Measurements from ENCODE around the gene CD247. TPM values are rescaled to one million over a fixed set of nuclear protein-coding genes. Genes with fewer than 3 reads are reported as not detected.

The CD247 gene
- total and polyA plus RNA-seq, 2 experiments from 2014 or later = not detected

- no peak overlapping the region for H2AFZ ChIP-seq
- no peaks in the 10 kb centered on the region for H3K9me2 ChIP-seq (replicated peaks; ENCODE audit: insufficient read depth)
- H3K79me2 ChIP-seq = no peaks in the 10 kb centered on the region
- no peaks in the 10 kb centered on the region for H4K20me1 ChIP-seq (ENCODE audit: insufficient read depth, poor library complexity, severe bottlenecking)
- no peak for DNase-seq (ENCODE audit: low spot score)
- no peak overlapping the region for H3K27ac ChIP-seq
- no peaks in the 10 kb centered on the region for H3K27me3 ChIP-seq
- no peaks in the 10 kb centered on the region for H3K36me3 ChIP-seq (replicated peaks; ENCODE audit: insufficient read depth, low read depth)
- H3K9me3 ChIP-seq (ENCODE audit: low read depth) = no peaks in the 10 kb centered on the region
- no peak for TF ChIP-seq EZH2phosphoT487 (IDR thresholded peaks at IDR 0.05; ENCODE audit: low read depth, severe bottlenecking, unreplicated experiment)
- TF ChIP-seq, protein P1, sequence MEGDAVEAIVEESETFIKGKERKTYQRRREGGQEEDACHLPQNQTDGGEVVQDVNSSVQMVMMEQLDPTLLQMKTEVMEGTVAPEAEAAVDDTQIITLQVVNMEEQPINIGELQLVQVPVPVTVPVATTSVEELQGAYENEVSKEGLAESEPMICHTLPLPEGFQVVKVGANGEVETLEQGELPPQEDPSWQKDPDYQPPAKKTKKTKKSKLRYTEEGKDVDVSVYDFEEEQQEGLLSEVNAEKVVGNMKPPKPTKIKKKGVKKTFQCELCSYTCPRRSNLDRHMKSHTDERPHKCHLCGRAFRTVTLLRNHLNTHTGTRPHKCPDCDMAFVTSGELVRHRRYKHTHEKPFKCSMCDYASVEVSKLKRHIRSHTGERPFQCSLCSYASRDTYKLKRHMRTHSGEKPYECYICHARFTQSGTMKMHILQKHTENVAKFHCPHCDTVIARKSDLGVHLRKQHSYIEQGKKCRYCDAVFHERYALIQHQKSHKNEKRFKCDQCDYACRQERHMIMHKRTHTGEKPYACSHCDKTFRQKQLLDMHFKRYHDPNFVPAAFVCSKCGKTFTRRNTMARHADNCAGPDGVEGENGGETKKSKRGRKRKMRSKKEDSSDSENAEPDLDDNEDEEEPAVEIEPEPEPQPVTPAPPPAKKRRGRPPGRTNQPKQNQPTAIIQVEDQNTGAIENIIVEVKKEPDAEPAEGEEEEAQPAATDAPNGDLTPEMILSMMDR (IDR thresholded peaks at IDR 0.05; ENCODE audit: poor library complexity) = no peak
- no peak for TF ChIP-seq EZH2 (IDR thresholded peaks at IDR 0.05; ENCODE audit: borderline replicate concordance)
- H3K4me2 ChIP-seq = no peak overlapping the region
- H3K4me3 ChIP-seq = no peak overlapping the region
- 100% methylated on average over 2 of the region's 2 CpGs for whole genome bisulfite sequencing (ENCODE audit: low lambda C conversion rate, missing lambda C conversion rate)
- H3K4me1 ChIP-seq (ENCODE audit: insufficient read depth) = no peaks in the 10 kb centered on the region
Observed at GRCh38 chr1:167476061-167476460, 42.3 kb downstream of the CD247 start.

DNA sequence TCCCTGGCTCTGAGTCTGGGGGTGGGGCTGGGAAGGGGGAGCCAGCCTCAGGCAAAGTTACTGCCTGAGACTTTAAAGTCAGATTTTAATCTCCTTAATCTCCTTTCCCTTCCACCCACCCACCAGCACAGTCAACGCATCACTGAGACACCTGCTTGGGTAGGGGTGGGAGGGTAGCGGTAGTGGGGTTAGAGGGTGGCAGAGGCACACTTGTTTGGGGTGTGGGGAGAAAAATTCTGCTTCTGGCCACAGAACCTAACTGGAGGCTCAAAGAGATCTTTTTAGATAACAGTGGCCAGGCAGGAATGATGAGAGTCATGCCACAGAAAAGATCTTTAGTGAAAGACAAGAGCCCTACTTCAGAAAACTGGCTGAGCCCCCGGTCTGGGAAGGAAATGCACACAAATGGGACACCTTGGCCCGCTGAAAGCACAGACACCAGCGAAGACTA, 44.1 kb downstream of the CD247 start:
- Histone ChIP-seq H2AFZ (no peak overlapping the region), H3K27me3 (no peaks in the 10 kb centered on the region), H3K4me3 (no peak overlapping the region), H3K27ac (no peak overlapping the region), H3K79me2 (no peaks in the 10 kb centered on the region), H3K9me3 (ENCODE audit: low read depth) (no peaks in the 10 kb centered on the region), H3K36me3 (replicated peaks; ENCODE audit: insufficient read depth, low read depth) (no peaks in the 10 kb centered on the region), H4K20me1 (ENCODE audit: insufficient read depth, poor library complexity, severe bottlenecking) (no peaks in the 10 kb centered on the region), H3K4me2 (no peak overlapping the region), H3K4me1 (ENCODE audit: insufficient read depth) (no peaks in the 10 kb centered on the region), H3K9me2 (replicated peaks; ENCODE audit: insufficient read depth) (no peaks in the 10 kb centered on the region)
- DNase-seq (ENCODE audit: low spot score) = no peak
- TF ChIP-seq, protein P1 (IDR thresholded peaks at IDR 0.05; ENCODE audit: poor library complexity) = no peak
- TF ChIP-seq EZH2phosphoT487 (IDR thresholded peaks at IDR 0.05; ENCODE audit: low read depth, severe bottlenecking, unreplicated experiment) = no peak
- no peak for TF ChIP-seq EZH2 (IDR thresholded peaks at IDR 0.05; ENCODE audit: borderline replicate concordance)
- WGBS (ENCODE audit: low lambda C conversion rate, missing lambda C conversion rate) = 63% methylated on average over 5 of the region's 5 CpGs

- no peaks in the 10 kb centered on the region for H3K79me2 ChIP-seq
- H4K20me1 ChIP-seq (ENCODE audit: insufficient read depth, poor library complexity, severe bottlenecking) = no peaks in the 10 kb centered on the region
- H3K4me1 ChIP-seq (ENCODE audit: insufficient read depth) = no peaks in the 10 kb centered on the region
- H3K9me2 ChIP-seq (replicated peaks; ENCODE audit: insufficient read depth) = no peaks in the 10 kb centered on the region
- H3K4me2 ChIP-seq = no peak overlapping the region
- no peak for TF ChIP-seq EZH2 (IDR thresholded peaks at IDR 0.05; ENCODE audit: borderline replicate concordance)
- TF ChIP-seq, protein P1 (IDR thresholded peaks at IDR 0.05; ENCODE audit: poor library complexity) = no peak
- TF ChIP-seq EZH2phosphoT487 (IDR thresholded peaks at IDR 0.05; ENCODE audit: low read depth, severe bottlenecking, unreplicated experiment) = no peak
- no peaks in the 10 kb centered on the region for H3K27me3 ChIP-seq
- no peak overlapping the region for H3K4me3 ChIP-seq
- no peak for DNase-seq (ENCODE audit: low spot score)
- whole genome bisulfite sequencing (ENCODE audit: low lambda C conversion rate, missing lambda C conversion rate) = 46% methylated on average over 5 of the region's 5 CpGs
- no peaks in the 10 kb centered on the region for H3K36me3 ChIP-seq (replicated peaks; ENCODE audit: insufficient read depth, low read depth)
- no peak overlapping the region for H2AFZ ChIP-seq
- no peaks in the 10 kb centered on the region for H3K9me3 ChIP-seq (ENCODE audit: low read depth)
- no peak overlapping the region for H3K27ac ChIP-seq
Observed at GRCh38 chr1:167473761-167474160, 44.6 kb downstream of the CD247 start.
